HepG2 (cell line): Measurements from ENCODE around the gene PPP2R5B. TPM values are rescaled to one million over a fixed set of nuclear protein-coding genes. Genes with fewer than 3 reads are reported as not detected.

Experiments
- CHD2 ChIP-seq: IDR thresholded peaks from 2 replicates; pipeline ENCODE4 v1.6.1; 2011; ENCODE audit warnings: low read depth, low read length, improper control_type of control experiment
- EED ChIP-seq: sonication (generic); formaldehyde crosslinking; IDR thresholded peaks from 2 replicates; pipeline ENCODE4 v1.5.0; 2020; ENCODE audit warnings: mild to moderate bottlenecking, missing genetic modification reagents
- IRF2 ChIP-seq: IDR thresholded peaks from 2 replicates; pipeline ENCODE4 v1.6.1; 2018; ENCODE audit warnings: missing genetic modification reagents, missing compliant biosample characterization
- KMT2A ChIP-seq: sonication (generic); formaldehyde crosslinking; IDR thresholded peaks from 2 replicates; pipeline ENCODE4 v1.4.0; 2020; ENCODE audit warnings: missing genetic modification reagents
- NFYB ChIP-seq: sonication (generic); formaldehyde crosslinking; IDR thresholded peaks from 2 replicates; pipeline ENCODE4 v1.4.0; 2020; ENCODE audit warnings: missing genetic modification reagents
- PRPF4 ChIP-seq: fragments of 200-400 bp; formaldehyde crosslinking; IDR thresholded peaks from 2 replicates; pipeline ENCODE4 v1.6.1; 2016; ENCODE audit warnings: low read length, low read depth; ENCODE audit not compliant: poor library complexity, severe bottlenecking
- SNAI1 ChIP-seq: sonication (generic); formaldehyde crosslinking; IDR thresholded peaks from 2 replicates; pipeline ENCODE4 v1.5.0; 2020; ENCODE audit warnings: mild to moderate bottlenecking, missing genetic modification reagents, borderline replicate concordance
- SNAPC5 ChIP-seq: sonication (generic); formaldehyde crosslinking; IDR thresholded peaks from 2 replicates; pipeline ENCODE4 v1.8.1; 2023; ENCODE audit warnings: mild to moderate bottlenecking, missing genetic modification reagents, borderline replicate concordance
- THAP11 ChIP-seq: IDR thresholded peaks from 2 replicates; pipeline ENCODE4 v1.6.1; 2016; ENCODE audit warnings: missing biosample characterization, missing genetic modification reagents
- ZNF563 ChIP-seq: sonication (generic); formaldehyde crosslinking; IDR thresholded peaks from 2 replicates; pipeline ENCODE4 v1.8.0; 2022; ENCODE audit warnings: mild to moderate bottlenecking, moderate library complexity, missing genetic modification reagents
- ZNF704 ChIP-seq: sonication (generic); formaldehyde crosslinking; IDR thresholded peaks from 2 replicates; pipeline ENCODE4 v1.8.1; 2023; ENCODE audit warnings: mild to moderate bottlenecking, inconsistent platforms, moderate library complexity, missing genetic modification reagents, borderline replicate concordance
- ZNF75D ChIP-seq: sonication (generic); formaldehyde crosslinking; IDR thresholded peaks from 2 replicates; pipeline ENCODE4 v1.8.1; 2023; ENCODE audit warnings: missing genetic modification reagents, mild to moderate bottlenecking, borderline replicate concordance
- ZNF879 ChIP-seq: sonication (generic); formaldehyde crosslinking; IDR thresholded peaks from 2 replicates; pipeline ENCODE4 v1.8.1; 2023; ENCODE audit warnings: missing genetic modification reagents
- ZSCAN31 ChIP-seq: sonication (generic); formaldehyde crosslinking; IDR thresholded peaks from 2 replicates; pipeline ENCODE4 v1.5.0; 2020; ENCODE audit warnings: low read depth, mild to moderate bottlenecking, missing genetic modification reagents
- polyA plus RNA-seq, 8 experiments: library from polyadenylated mRNA; depleted of rRNA in 3 of 8; stranded (reverse) in 7 of 8; unstranded in 1 of 8; fragments of >200 nt; fragmentation: Illumina TruSeq in 4 of 8; extraction: Trizol in 4 of 8; gene quantifications; 2 replicates each; pipeline versions ENCODE4 v1.2.1 to v1.2.3, GENCODE V29; 2011 to 2016; ENCODE audit warnings: low read depth in 4 of 8, missing spikeins in 1 of 8, mixed read lengths in 1 of 8; ENCODE audit not compliant: insufficient read depth in 1 of 8
- total RNA-seq, 5 experiments: library from RNA; depleted of rRNA; stranded (reverse); fragments of >200 nt; fragmentation: Illumina TruSeq; extraction: Trizol; gene quantifications; 2 replicates each; pipeline ENCODE4 v1.2.3, GENCODE V29; 2016; ENCODE audit warnings: low read depth in 1 of 5
- TF ChIP-seq, protein P1 (sequence below): sonication (generic); formaldehyde crosslinking; conservative IDR thresholded peaks from 2 replicates; pipeline ENCODE4 v1.8.0; 2022; ENCODE audit warnings: mild to moderate bottlenecking, moderate library complexity, missing genetic modification reagents
- TF ChIP-seq, protein P2 (sequence below): sonication (generic); formaldehyde crosslinking; IDR thresholded peaks from 2 replicates; pipeline ENCODE4 v1.4.0; 2020; ENCODE audit warnings: low read depth, mild to moderate bottlenecking, missing genetic modification reagents
- TF ChIP-seq, protein P3 (sequence below): sonication (generic); formaldehyde crosslinking; IDR thresholded peaks from 2 replicates; pipeline ENCODE4 v1.5.1; 2020; ENCODE audit warnings: mild to moderate bottlenecking, missing genetic modification reagents, borderline replicate concordance
- TF ChIP-seq, protein P4 (sequence below): sonication (generic); formaldehyde crosslinking; IDR thresholded peaks from 2 replicates; pipeline ENCODE4 v1.8.0; 2022; ENCODE audit warnings: missing genetic modification reagents, low read depth, mild to moderate bottlenecking, borderline replicate concordance

PPP2R5B gene
- total and polyA plus RNA-seq, 2 of the 13 experiments (the other 11 are each of a cell fraction or from before 2014, with no cell fraction given), result 2.3 to 8.3 TPM

DNA sequence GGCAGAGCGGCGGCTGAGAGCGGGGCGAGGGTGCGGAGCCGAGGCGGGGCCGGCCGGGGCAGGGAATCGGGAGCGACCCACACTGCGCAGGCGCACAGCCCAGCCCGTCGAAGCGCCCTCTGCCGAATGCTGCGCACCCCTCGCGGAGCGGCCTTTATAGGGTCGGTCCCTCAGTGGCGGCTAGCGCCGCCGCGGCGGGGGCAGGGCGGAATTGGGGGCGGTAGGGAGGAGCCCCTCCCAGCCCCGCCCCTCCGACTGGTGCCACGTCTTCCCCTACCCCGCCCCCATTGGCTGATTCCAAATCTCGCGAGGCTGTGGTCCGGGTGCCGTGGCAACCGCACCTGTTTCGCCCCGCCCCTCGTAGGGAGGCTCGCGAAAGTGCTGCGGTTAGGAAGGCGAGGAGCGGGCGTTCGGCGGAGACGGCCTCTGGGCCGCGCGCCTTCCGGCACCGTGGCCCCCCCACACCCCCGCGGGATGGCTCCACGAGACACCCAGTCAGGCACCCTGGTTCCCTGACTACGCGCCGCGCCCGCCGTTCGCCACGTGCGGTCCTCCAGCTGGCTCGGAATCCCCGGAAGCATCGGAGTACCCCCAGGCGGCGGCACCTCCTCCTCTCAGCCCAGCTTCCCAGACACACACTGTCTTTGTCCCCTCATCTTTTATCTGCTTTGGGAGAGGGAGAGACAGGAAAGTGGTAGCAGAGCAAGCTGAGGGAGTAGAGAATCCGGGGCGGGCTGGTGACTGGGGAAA is 45.8 kb upstream of the PPP2R5B start, which contains the start of gene EHD1 (continued):
- TF ChIP-seq SNAI1 (CRISPR knock-in tag) (0 out of 2 replicates have a peak, but pooled peaks have one; percentile 59), ZNF75D (CRISPR knock-in tag) (no peak), THAP11 (CRISPR knock-in tag) (peak; percentile 80), PRPF4 (no peak), KMT2A (CRISPR knock-in tag) (peak; percentile 55; the same call in 1 of the 2 replicates), IRF2 (CRISPR knock-in tag) (peak; percentile 61; the same call in 1 of the 2 replicates), ZSCAN31 (CRISPR knock-in tag) (peak; percentile 77), EED (CRISPR knock-in tag) (peak; percentile 20), NFYB (peak; percentile 68), ZNF704 (no peak), ZNF879 (no peak), SNAPC5 (CRISPR knock-in tag) (no peak), CHD2 (peak; percentile 98), ZNF563 (peak; percentile 91)
- TF ChIP-seq, protein P1, sequence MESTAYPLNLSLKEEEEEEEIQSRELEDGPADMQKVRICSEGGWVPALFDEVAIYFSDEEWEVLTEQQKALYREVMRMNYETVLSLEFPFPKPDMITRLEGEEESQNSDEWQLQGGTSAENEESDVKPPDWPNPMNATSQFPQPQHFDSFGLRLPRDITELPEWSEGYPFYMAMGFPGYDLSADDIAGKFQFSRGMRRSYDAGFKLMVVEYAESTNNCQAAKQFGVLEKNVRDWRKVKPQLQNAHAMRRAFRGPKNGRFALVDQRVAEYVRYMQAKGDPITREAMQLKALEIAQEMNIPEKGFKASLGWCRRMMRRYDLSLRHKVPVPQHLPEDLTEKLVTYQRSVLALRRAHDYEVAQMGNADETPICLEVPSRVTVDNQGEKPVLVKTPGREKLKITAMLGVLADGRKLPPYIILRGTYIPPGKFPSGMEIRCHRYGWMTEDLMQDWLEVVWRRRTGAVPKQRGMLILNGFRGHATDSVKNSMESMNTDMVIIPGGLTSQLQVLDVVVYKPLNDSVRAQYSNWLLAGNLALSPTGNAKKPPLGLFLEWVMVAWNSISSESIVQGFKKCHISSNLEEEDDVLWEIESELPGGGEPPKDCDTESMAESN (CRISPR knock-in tag), result peak; percentile 97
- TF ChIP-seq, protein P2, sequence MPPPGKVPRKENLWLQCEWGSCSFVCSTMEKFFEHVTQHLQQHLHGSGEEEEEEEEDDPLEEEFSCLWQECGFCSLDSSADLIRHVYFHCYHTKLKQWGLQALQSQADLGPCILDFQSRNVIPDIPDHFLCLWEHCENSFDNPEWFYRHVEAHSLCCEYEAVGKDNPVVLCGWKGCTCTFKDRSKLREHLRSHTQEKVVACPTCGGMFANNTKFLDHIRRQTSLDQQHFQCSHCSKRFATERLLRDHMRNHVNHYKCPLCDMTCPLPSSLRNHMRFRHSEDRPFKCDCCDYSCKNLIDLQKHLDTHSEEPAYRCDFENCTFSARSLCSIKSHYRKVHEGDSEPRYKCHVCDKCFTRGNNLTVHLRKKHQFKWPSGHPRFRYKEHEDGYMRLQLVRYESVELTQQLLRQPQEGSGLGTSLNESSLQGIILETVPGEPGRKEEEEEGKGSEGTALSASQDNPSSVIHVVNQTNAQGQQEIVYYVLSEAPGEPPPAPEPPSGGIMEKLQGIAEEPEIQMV (CRISPR knock-in tag), result 0 out of 2 replicates have a peak, but pooled peaks have one; percentile 45
- TF ChIP-seq, protein P3, sequence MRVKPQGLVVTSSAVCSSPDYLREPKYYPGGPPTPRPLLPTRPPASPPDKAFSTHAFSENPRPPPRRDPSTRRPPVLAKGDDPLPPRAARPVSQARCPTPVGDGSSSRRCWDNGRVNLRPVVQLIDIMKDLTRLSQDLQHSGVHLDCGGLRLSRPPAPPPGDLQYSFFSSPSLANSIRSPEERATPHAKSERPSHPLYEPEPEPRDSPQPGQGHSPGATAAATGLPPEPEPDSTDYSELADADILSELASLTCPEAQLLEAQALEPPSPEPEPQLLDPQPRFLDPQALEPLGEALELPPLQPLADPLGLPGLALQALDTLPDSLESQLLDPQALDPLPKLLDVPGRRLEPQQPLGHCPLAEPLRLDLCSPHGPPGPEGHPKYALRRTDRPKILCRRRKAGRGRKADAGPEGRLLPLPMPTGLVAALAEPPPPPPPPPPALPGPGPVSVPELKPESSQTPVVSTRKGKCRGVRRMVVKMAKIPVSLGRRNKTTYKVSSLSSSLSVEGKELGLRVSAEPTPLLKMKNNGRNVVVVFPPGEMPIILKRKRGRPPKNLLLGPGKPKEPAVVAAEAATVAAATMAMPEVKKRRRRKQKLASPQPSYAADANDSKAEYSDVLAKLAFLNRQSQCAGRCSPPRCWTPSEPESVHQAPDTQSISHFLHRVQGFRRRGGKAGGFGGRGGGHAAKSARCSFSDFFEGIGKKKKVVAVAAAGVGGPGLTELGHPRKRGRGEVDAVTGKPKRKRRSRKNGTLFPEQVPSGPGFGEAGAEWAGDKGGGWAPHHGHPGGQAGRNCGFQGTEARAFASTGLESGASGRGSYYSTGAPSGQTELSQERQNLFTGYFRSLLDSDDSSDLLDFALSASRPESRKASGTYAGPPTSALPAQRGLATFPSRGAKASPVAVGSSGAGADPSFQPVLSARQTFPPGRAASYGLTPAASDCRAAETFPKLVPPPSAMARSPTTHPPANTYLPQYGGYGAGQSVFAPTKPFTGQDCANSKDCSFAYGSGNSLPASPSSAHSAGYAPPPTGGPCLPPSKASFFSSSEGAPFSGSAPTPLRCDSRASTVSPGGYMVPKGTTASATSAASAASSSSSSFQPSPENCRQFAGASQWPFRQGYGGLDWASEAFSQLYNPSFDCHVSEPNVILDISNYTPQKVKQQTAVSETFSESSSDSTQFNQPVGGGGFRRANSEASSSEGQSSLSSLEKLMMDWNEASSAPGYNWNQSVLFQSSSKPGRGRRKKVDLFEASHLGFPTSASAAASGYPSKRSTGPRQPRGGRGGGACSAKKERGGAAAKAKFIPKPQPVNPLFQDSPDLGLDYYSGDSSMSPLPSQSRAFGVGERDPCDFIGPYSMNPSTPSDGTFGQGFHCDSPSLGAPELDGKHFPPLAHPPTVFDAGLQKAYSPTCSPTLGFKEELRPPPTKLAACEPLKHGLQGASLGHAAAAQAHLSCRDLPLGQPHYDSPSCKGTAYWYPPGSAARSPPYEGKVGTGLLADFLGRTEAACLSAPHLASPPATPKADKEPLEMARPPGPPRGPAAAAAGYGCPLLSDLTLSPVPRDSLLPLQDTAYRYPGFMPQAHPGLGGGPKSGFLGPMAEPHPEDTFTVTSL (CRISPR knock-in tag), result no peak
- TF ChIP-seq, protein P4, sequence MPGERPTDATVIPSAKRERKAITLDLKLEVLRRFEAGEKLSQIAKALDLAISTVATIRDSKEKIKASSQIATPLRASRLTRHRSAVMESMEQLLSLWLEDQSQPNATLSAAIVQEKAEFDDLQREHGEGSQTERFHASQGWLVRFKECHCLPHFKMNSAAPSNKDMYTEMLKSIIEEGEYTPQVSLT (CRISPR knock-in tag), result no peak
